HL-60 (cell line): ENCODE results near the gene EPHX1.

ENCODE experiments used
- CTCF ChIP-seq: IDR thresholded peaks from one replicate; pipeline ENCODE4 v1.5.1; 2011; ENCODE audit warnings: low read length, control low read depth, inconsistent platforms; ENCODE audit not compliant: insufficient read depth
- GABPA ChIP-seq: IDR thresholded peaks from 2 replicates; pipeline ENCODE4 v1.6.1; 2012; ENCODE audit warnings: low read depth
- POLR2AphosphoS5 ChIP-seq: IDR thresholded peaks from 2 replicates; pipeline ENCODE4 v1.6.1; 2012; ENCODE audit warnings: low read depth
- REST ChIP-seq: IDR thresholded peaks from 2 replicates; pipeline ENCODE4 v1.6.1; 2012; ENCODE audit warnings: low read depth; ENCODE audit not compliant: insufficient replicate concordance
- SPI1 ChIP-seq: IDR thresholded peaks from 2 replicates; pipeline ENCODE4 v1.6.1; 2012; ENCODE audit warnings: low read depth, mild to moderate bottlenecking, borderline replicate concordance

DNA sequence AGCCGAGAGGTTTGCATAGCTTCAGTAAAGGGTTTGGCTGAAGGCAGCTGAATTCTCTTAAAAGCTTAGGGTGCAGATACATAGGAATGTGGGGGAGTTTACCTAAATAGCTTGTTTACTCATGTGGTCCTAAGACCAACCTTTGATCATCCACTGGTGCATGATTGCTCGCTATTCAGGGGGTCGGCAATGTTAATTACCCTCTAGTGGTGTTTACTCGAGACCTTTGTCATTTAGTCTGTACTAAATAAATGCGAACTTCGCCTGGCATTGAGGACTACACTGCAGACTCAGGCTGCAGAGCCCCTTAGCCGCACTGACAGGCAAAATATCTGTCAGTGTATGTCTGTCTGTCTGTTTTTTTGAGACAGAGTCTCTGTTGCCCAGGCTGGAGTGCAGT, 40.4 kb downstream of the EPHX1 start:
- TF ChIP-seq CTCF (no peak), REST (no peak), POLR2AphosphoS5 (no peak), SPI1 (no peak), GABPA (no peak)
